Loucy (cell line): Measurements from ENCODE around the gene GGCX.

Experiments
- H2AFZ ChIP-seq: fragments of 200-600 bp; sonication (generic); 2 replicates; pipeline ENCODE4 v1.6.0; 2016; ENCODE audit warnings: antibody characterized with exemption, mild to moderate bottlenecking, low read length, moderate library complexity
- H3F3A ChIP-seq: fragments of 200-600 bp; 2 replicates; pipeline ENCODE4 v1.6.0; 2016; ENCODE audit warnings: antibody characterized with exemption, low read depth, mild to moderate bottlenecking
- H3K27me3 ChIP-seq: fragments of 200-600 bp; sonication (generic); 2 replicates; pipeline ENCODE4 v1.6.1; 2014; ENCODE audit warnings: low read length, mild to moderate bottlenecking; ENCODE audit not compliant: insufficient read depth, poor library complexity, severe bottlenecking
- H3K36me3 ChIP-seq: fragments of 200-600 bp; sonication (generic); 2 replicates; pipeline ENCODE4 v1.6.1; 2016; ENCODE audit warnings: low read length; ENCODE audit not compliant: insufficient read depth
- H3K4me1 ChIP-seq: fragments of 200-600 bp; sonication (generic); 2 replicates; pipeline ENCODE4 v1.5.1; 2014; ENCODE audit warnings: low read length, mild to moderate bottlenecking; ENCODE audit not compliant: insufficient read depth, poor library complexity, severe bottlenecking
- H3K4me2 ChIP-seq: fragments of 200-600 bp; sonication (generic); 2 replicates; pipeline ENCODE4 v1.6.0; 2014; ENCODE audit warnings: antibody characterized with exemption, low read length, low read depth, mild to moderate bottlenecking; ENCODE audit not compliant: poor library complexity, severe bottlenecking
- H3K4me3 ChIP-seq: fragments of 200-600 bp; sonication (generic); 2 replicates; pipeline ENCODE4 v1.5.1; 2014; ENCODE audit warnings: low read length, mild to moderate bottlenecking, mixed read lengths; ENCODE audit not compliant: poor library complexity, severe bottlenecking
- H3K79me2 ChIP-seq: fragments of 200-600 bp; sonication (generic); 2 replicates; pipeline ENCODE4 v1.6.1; 2014; ENCODE audit warnings: low read length; ENCODE audit not compliant: insufficient read depth
- H3K9ac ChIP-seq: fragments of 200-600 bp; sonication (generic); 2 replicates; pipeline ENCODE4 v1.6.0; 2014; ENCODE audit warnings: mild to moderate bottlenecking, low read depth, low read length, moderate library complexity; ENCODE audit not compliant: poor library complexity, severe bottlenecking
- H3K9me2 ChIP-seq: fragments of 200-600 bp; sonication (generic); replicated peaks from 2 replicates; pipeline ENCODE4 v1.6.1; 2016; ENCODE audit warnings: low read depth, low read length, mixed read lengths
- H3K9me3 ChIP-seq: fragments of 200-600 bp; sonication (generic); 2 replicates; pipeline ENCODE4 v1.6.1; 2014; ENCODE audit warnings: mild to moderate bottlenecking, antibody characterized with exemption, low read length, low read depth; ENCODE audit not compliant: insufficient read depth
- H4K20me1 ChIP-seq: fragments of 200-600 bp; sonication (generic); 2 replicates; pipeline ENCODE4 v1.6.0; 2014; ENCODE audit warnings: antibody characterized with exemption, low read length, mild to moderate bottlenecking; ENCODE audit not compliant: insufficient read depth, poor library complexity, severe bottlenecking
- CTCF ChIP-seq: fragments of 200-600 bp; sonication (generic); conservative IDR thresholded peaks from 2 replicates; pipeline ENCODE4 v1.5.1; 2014; ENCODE audit warnings: mild to moderate bottlenecking, antibody characterized with exemption, low read length
- EZH2phosphoT487 ChIP-seq: fragments of 200-600 bp; IDR thresholded peaks from 2 replicates; pipeline ENCODE4 v1.6.1; 2018; ENCODE audit warnings: antibody characterized with exemption, mild to moderate bottlenecking, moderate library complexity, borderline replicate concordance

The GGCX gene

GRCh38 chr2:85537600-85538506, 23.4 kb downstream of the GGCX start:
- peak overlapping the region; percentile 97 for H3K4me2 ChIP-seq
- peak overlapping the region; percentile 100 for H3K9ac ChIP-seq
- H4K20me1 ChIP-seq, result peaks cover 38% of the 10 kb centered on the region
- no peaks in the 10 kb centered on the region for H3F3A ChIP-seq
- peaks cover 30% of the 10 kb centered on the region for H3K36me3 ChIP-seq
- TF ChIP-seq EZH2phosphoT487 (no peak), CTCF (peak; percentile 36)
- H3K9me3 ChIP-seq, result no peaks in the 10 kb centered on the region
- H3K9me2 ChIP-seq, result no peaks in the 10 kb centered on the region
- H3K4me1 ChIP-seq, result peaks cover 51% of the 10 kb centered on the region
- H3K79me2 ChIP-seq, result peaks cover 71% of the 10 kb centered on the region
- H2AFZ ChIP-seq, result no peak overlapping the region
- H3K4me3 ChIP-seq, result peak overlapping the region; percentile 93
- H3K27me3 ChIP-seq, result peaks cover 4% of the 10 kb centered on the region

- Histone ChIP-seq H3K36me3 (peaks cover 16% of the 10 kb centered on the region), H3K27me3 (peaks cover 4% of the 10 kb centered on the region), H3K4me3 (peak overlapping the region; percentile 93), H3K4me2 (peak overlapping the region; percentile 97), H3K9me3 (no peaks in the 10 kb centered on the region), H3K9ac (peak overlapping the region; percentile 100), H3K79me2 (peaks cover 57% of the 10 kb centered on the region), H2AFZ (no peak overlapping the region), H3F3A (no peaks in the 10 kb centered on the region), H3K9me2 (no peaks in the 10 kb centered on the region), H3K4me1 (peaks cover 37% of the 10 kb centered on the region), H4K20me1 (peaks cover 24% of the 10 kb centered on the region)
- TF ChIP-seq CTCF (no peak), EZH2phosphoT487 (no peak)
These were observed 24.8 kb downstream of the GGCX start for GRCh38 chr2:85536479-85536878.

- Histone ChIP-seq H2AFZ (no peak overlapping the region), H3K4me2 (no peak overlapping the region), H3K4me3 (no peak overlapping the region), H4K20me1 (peaks cover 8% of the 10 kb centered on the region), H3K27me3 (peaks cover 4% of the 10 kb centered on the region), H3K9me3 (no peaks in the 10 kb centered on the region), H3K9ac (no peak overlapping the region), H3K4me1 (peaks cover 28% of the 10 kb centered on the region), H3F3A (no peaks in the 10 kb centered on the region), H3K9me2 (no peaks in the 10 kb centered on the region), H3K79me2 (peaks cover 41% of the 10 kb centered on the region), H3K36me3 (0 out of 2 replicates have a peak, but pooled peaks cover 1% of the 10 kb centered on the region)
- no peak for TF ChIP-seq CTCF
- TF ChIP-seq EZH2phosphoT487, result no peak
These were observed 26.4 kb downstream of the GGCX start for GRCh38 chr2:85534881-85535280.
